ENCODE data around the gene ACTN4.
A peak's percentile ranks its signal among the peaks of the same experiment; 100 is the strongest.

ACTN4 gene

DNA sequence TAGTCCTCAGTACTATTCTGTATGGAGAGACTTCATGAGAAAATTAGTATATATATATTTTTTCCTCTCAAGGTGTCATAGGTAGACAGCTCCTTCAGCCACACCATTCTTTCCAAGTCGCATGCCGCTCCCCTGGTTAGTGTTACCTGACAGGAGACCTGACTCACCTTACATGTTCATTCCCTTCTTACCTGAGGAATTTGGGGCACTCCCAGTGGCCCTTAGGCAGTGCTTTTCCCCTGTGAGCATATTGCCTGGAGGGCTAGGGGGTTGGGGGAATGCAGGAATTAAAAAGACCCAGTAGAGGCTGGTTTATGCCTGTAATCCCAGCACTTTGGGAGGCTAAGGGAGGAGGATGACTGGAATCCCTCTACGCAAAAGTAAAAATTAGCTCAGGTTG is 9.0 kb upstream of the ACTN4 start:
- no peak for DNase-seq

DNA sequence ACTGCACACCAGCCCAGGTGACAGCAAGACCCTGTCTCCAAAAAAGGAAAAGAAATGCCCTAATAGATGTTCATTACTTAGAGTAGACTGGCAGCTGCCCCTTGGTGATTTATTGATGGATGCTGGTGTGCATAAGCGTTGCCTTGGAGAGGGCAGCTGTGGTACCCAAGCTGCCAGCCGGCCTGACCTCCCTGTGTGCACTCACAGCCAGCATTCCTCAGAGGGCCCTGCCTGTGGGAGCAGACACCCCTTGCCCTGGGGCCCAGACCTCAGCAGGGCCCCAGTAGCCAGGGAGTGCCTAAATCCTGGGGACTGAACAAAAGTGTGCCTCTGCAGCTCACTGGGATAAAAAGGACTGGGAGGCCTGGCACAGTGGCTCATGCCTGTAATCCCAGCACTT is 7.8 kb upstream of the ACTN4 start:
- DNase-seq, result no peak

DNA sequence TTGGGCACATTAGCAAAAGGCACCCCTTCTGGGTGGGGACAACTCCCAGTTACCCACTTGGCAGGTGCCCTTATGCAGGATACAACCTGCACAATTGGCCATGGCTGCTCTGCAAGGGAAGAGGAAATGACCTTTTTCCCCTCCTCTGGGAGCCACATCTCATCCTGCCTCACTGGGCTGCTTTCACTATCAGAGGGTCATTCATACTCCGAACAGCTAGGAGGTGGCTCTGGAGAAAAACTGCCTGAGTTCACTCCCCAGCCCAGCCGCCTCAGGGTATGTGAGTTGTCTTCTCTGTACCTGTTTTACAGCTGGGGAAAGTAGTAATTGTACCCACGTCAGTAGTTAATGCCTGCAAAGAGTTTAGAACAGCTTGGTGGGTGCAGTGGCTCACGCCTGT is 7.1 kb upstream of the ACTN4 start:
- DNase-seq, result no peak

DNA sequence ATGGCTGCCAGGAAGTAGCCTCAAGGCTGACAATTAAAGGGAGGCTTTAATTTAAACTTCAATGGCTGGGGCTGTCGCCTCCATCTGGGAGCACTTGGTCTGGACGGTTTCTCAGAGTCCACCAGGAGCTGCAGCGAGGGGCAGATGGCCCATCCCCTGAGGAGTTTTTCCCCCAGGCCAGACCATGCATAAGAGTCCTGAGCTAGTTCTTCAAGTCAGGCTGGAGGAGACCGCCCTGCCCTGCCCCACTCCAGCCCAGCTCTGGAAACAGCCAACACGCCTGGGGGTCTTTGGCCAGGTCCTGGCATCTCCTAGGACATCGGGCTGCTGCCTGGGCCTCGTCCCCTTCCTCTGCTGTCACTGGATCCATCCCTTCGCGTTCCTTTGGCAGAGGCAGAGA is 5.3 kb upstream of the ACTN4 start:
- DNase-seq, result no peak

DNA sequence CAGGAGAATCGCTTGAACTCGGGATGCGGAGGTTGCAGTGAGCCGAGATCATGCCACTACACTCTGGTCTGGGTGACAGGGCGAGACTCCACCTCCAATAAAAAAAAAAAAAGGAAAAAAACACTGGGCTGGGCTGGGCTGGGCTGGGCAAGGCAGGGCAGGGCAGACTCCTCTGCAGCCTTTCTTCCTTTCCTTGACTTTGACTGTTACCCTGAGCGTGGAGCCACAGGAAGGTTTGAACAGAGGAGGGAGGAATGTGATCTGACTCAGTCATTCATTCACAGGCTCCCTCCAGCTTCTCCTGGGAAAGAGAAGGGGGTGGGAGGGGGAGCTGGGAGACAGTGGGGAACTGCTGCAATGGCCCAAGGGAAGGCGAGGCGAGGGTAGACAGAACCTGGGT is 2.7 kb upstream of the ACTN4 start:
- no peak for DNase-seq

DNA sequence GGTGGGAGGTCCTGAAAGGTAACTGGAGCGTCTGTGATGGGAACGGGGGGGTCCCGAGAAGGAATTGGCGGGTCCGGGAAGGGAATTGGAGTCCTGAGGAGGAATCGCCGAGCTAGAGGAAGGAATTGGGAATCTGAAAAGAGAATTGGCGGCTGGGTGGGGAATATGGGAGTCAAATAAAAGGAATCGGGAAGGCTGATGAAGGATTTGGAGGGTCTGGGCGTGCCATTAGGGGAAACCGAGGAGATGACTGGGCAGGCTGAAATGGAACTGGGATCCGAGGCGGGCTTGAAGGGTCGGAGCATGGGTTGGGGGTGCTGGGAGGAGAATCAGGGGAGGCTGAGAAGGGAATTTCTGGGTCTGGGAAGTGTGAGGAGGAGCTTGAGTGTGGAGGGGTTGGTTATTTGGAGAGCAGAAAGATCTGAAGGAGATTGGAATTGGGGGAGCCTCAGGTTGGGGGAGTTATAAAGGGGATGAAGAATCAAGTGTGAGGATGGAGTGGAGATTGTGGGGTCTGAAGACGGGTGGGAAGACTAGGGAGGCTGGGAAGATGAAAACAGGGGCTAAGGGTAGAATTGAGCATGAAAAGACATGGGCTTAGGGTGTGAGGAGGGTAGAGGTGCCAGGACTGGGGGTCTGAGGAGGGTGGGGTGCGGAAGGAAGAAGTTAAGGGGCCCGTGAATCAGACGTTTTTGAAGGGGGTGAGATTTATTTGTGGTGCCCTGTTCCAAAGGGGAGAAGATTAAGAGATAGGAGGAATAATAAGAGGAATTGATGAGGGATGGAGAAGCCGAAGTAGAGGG is 718 bp downstream of the ACTN4 start:
- no peak for DNase-seq

DNA sequence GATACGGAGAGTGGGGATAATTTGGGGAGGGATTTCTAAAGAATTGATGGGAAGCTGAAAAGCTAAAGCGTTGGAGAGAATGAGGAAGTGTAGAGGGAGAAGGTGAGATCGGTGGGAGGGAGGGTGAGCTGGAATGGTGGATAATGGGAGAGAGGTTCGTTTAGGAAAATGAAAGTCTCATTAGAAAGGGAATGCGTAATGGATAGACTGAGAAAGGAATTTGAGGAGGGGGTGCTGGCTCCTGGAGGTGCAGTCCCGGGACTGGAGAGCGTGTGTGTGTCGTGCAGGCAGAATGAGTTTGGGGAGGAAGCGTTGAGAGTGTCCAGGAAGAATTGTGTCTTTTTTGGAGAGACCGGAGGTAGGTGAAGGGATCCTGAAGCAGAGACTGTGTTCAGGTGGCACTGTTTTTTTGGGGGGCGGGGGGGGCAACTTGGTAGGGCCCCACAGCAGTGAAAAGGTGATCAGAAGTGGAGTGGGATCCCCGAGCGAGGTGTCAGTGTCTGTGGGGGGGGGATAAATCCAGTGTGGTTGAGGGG is 1.4 kb downstream of the ACTN4 start:
- no peak for DNase-seq

DNA sequence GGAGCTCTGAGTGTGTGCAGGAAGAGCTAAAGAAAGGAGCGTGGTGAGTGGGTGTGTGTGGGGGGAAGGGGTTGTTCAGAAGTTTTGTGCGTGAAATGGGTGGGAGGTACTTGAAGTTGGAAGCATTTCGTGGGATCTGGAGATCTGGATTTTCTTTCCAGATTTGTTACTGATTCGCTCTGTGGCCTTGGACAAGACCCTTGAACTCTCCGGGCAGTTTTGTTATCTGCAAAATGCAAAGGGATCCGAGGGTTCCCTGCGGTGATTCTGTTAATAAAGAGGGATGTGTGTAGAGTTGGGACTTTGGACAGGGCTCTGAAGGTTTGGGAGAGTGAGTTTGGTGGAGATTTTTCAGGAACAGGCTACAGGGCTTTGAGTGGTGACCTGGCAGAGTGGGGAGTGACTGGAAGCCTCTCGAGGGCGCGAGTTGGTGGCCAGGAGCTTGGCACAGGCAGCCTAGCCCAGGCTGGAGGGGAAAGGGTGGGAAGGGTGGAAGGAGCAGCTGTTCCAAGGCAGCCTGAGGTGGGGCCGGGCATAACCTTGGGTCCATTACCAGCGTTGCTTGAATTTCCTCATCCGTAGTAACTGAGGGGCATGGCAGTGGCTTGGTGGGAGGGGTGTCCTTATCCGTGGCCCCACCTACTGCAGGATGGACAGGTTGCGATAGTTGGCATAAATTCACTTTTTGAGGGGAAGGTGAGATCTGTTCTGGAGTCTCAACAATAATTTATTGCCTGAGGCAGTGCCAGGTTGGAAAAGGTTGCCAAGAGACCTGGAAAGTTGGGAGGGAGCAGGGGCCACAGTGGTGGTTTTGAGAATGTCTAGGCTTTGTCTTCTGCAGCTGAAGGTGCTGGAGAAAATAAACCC is 2.1 kb downstream of the ACTN4 start:
- DNase-seq, result no peak

DNA sequence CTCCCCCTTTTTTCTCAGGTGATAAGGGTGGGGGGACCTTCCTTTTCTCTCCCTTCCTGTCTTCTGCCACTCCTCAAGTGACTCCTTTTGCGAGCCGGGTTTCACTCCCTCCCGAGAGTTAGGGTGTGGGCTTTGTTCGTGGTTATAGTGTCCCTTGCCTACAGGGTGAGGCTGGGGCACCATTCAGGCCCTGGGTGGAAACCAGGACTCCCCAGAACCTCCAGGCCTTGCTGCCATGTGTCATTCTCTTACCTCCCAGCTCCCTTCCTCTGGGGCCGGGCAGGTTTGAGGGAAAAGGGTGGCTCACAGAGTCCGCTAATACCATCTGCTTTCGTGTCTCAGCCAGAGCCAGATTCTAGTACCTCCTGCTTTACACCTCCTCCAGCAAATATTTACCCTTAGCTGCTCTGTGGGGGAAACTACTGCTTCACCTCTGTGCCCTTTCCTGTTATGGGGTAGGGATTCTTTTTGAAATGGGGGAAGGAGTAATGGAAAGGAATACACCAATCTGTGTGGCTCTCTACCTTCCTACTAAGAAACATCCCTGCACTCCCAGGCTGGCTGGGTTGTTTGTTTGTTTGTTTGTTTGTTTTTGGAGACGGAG is 2.8 kb downstream of the ACTN4 start:
- DNase-seq, result no peak

DNA sequence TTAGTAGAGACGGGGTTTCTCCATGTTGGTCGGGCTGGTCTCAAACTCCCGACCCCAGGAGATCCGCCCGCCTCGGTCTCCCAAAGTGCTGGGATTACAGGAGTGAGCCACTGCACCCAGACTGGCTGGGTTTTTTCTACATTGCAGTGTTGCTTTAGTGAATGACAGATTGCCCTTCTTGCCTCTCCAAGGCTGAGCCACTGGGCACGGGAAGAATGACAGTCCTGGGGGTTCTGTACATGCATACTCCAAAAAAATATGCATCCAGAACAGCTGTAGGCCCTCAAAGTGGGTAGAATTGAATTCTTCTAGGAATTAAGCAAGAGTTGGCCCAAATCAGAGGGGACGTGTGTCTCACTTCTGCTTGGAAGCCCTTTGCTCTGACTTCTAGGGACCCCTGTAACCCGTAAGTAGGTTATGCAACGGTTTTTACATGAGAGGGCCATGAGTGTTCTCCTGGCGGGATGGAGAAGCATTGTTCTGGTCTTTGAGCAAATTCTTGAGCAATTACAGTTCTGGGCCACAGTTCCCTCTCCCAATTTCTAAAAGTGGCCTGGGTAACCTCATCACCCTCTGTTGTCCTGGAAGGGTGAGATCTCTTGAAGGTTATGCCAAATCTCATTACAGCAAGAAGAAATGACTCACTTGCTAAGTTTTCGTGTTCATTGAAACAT is 3.6 kb downstream of the ACTN4 start:
- no peak for DNase-seq

DNA sequence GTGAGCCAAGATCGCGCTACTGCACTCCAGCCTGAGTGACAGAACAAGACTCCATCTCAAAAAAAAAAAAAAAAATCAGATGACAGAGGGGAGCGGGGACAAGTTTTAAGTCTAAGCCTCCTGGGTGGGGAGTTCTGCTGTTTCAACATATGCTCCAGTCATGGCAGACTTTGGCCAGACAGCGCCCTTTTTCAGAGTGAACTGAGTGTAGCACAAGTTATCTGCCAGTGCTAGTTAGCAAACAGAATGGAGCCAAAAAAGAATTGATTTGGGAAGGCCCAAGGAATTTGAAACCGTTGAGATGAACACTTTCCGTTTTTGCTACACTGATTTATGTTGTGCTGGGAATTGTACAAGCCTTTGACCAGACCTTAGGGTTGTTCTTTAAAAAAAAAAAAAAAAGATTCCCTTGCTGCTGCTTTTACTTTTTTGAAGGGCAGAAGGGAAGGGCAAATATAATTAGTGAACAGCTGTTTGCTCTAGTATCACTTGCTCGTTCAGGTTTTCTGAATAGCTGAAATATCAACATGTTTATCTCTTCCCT is 5.7 kb downstream of the ACTN4 start:
- DNase-seq, result no peak

DNA sequence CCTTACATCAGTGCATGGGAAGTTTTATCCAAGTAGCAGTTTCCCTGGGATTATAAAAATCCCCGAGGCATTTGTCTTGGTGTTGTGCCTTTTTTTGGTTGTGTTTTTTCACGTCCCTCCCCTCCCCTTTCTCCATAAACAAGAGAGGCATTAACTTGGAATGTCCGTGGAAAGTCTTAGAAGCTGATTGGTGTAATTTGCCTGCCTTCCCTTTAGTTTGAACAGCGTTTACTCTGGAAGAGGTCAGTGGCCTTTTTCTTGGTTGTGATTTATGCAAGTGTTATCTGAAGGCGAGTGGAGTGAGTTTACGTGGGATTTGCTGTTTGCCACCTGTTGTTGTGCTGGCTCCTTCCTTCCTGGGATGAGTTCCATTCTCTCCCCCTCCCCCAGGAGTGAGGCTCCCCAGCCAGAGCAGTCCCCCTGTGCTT is 7.2 kb downstream of the ACTN4 start:
- no peak for DNase-seq

DNA sequence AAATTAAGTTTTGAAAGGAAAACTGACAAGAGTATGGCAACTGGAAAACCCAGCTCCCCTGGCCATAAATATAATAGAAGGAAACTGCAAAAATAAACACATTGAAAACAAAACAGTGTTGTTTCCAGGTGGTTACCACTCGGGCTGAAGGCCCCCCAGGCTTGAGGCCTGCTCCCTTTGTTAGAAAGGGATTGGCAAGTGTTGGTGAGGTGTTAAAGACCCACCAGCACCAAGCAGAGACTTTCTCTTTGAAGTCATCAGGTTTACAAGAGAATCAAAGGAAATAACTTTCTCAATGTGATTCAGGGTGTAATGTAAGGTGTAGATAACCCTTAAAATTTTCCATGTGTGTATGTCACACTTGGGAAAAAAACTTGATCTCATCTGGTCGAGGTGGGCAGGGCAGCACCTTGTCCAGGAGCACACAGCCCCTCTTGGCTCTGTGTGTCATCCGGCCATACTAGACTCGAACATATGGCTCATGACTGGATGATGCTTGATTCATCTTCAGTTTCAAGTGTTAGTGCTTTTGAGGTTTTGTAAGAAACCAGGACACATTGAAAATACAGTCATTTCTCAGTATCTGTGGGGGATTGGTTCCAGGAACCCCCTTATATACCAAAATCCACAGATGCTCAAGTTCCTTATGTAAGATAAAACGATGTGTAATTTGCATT is 7.8 kb downstream of the ACTN4 start:
- DNase-seq, result no peak

DNA sequence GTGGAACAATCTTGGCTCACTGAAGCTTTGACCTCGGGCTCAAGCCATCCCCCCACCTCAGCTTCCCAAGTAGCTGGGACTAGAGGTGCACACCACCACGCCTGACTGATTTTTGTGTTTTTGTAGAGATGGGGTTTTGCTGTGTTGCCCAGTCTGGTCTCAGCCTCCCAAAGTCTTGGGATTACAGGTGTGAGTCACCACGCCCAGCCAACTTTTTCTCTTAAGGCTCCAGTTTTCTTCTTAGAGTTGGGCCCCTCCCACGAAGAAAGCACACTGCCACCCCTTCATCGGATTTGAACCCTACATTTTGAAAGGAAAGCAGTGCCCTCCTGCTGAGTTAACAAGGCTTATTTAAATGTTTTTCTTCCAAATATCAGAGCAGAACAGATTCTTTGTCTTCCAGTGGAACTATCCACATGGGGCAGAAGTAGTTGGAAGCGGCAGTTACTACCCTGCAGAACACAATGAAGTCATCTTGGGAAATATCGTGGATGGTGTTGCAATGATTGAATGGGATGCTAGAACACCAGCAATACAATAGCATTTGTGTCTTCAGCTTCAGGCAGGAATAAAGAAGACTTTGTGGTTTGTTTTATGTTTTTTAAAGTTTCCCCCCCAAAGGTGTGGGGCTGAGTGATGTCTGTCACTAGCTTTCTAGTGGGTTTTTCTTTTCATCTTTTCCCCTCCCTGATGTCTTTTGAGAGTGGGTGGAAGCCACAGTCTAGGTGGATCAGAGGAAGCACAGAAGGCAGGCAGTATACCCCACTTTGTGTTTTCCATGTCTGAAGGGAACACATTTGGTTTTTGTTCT is 8.9 kb downstream of the ACTN4 start:
- DNase-seq, result peak; percentile 62

DNA sequence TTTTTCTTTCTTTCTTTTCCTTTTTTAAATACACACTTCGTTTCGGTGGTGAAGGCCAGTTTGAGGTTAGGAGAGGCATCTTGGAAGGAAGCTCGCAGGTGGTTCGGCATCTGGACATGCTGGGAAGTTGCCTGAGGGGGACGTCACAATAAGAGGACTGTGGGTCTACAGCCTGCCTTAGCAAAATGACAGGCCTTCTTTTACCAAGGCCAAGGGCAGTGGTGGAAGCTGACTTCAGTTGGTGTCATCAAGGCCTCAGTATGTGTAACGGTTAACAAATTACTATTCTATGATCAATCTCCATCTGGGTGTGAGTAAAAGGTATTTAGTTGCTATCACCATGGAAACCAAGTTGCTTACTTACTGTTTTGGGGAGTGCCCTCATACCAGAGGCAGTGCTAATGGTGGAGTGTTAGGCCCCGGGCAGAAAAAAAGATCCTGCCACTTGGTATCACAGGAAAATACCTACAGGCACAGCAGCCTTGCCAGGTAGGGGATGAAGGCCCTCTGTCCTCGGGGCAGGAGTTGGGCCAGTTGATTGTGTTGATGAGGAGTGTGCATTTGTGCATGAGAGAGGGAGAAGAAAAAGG is 10.3 kb downstream of the ACTN4 start:
- DNase-seq, result no peak

DNA sequence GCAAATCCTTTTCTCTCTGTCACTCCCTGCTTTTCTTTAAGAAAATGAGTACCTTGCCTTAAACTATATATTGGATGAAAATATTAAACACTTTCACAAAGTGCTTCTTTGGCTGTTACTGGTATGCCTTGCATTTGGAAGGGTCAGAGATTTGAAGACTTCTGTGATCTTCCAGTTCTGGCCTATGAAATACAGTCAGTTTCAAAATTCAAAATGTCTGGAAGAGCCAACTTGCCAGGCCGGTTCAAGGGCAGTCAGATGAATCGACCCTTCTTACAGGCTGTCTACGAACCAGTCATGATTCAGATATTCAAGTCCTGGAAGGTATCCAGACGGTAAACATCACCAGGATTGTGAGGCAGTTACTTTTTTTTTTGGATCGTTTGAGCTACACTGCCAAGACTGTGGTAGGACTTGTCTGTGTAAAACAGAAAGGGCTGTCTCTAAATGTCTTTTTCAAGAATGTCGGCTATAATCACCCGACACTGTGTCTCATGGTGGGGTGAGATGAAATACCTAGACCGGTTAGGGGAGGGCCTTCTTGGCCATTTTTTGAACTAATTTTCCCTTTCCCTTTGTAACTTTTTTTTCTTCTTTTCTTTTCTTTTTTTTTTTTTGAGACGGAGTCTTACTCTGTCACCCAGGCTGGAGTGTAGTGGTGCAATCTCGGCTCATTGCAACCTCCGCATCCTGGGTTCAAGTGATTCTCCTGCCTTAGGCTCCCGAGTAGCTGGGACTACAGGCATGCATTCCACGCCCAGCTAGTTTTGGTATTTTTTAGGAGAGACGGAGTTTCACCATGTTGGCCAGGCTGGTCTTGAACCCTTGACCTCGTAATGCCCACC is 11.2 kb downstream of the ACTN4 start:
- no peak for DNase-seq

DNA sequence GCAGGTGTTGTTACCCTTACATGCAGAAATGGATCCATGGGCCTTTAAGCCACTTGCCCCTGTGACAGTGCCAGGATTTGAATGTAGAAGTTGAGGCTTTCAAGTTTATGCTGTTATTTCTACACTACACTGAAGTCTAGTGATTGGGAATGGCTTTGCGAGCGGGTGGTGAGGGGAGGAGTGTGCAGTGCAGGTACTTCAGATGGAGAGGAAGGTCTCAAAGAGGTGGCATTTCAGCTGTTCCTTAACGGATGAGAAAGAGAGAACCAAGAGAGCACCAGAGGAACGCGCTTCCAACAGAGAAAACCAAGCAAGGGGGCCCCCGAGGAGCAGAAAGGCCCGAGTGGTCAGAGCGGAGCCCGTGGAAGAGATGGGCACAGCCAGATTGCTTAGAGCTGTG is 13.3 kb downstream of the ACTN4 start:
- DNase-seq, result no peak

DNA sequence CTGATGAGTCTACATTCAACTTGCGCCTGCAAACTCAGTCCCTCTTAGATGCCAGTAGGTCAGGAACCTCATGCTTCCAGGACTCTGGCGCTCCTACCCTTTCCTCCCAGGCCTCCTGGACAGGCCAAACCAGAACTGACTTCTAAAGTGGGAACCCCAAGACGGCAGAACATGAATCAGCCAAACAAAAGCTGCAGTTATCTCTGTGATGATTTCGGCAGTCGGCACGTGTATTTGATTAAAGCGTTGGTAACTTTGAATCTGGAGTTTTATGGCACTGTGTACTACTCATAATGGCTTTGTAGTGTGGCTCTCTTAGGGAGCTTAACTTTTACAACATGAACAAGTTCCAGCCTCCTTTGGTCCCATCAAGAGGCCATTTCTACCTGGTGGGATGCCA is 13.7 kb downstream of the ACTN4 start:
- no peak for DNase-seq

DNA sequence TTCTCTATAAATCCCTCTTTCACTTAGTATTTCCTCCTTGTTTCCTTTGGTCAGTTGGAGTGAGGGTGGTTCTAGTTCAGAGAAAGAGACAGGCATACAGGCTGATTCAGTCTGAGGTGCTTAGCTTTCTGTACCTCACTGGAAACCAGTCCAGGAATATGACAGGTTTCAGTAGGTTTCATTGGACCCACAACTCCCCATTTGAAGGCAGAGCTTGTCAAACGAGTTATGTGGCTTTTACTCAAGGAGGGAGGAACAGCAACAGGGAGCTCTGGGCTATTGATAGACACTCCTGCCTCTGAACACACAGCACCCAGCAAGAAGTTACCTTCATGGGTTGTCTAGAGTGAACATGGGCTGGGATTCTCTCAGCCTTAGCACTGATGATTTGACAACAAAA is 14.5 kb downstream of the ACTN4 start:
- DNase-seq, result no peak

All from CD4-positive, alpha-beta T cell treated with Interleukin-6 for 4 hours (primary cell).